Lower leg skin (tissue), 4 donors: ENCODE data around the gene MPP3. TPM values are rescaled to one million over a fixed set of nuclear protein-coding genes. Genes with fewer than 3 reads are reported as not detected.

ENCODE experiments used
- DNase-seq, 2 donors: peaks; one replicate each; pipeline ENCODE4 v3.0.0-alpha.2; 2019; ENCODE audit warnings: low spot score in 2 of 2
- H3K4me3 ChIP-seq: fragments of 200-600 bp; sonication (generic); 2 replicates; pipeline ENCODE4 v1.5.1; 2017; ENCODE audit warnings: mild to moderate bottlenecking, low read depth; ENCODE audit not compliant: poor library complexity, severe bottlenecking
- CTCF ChIP-seq, 3 donors: fragments of 450-650 bp; IDR thresholded peaks; one replicate each; pipeline ENCODE4 v1.5.1; 2016; ENCODE audit warnings: antibody characterized with exemption in 3 of 3, mild to moderate bottlenecking in 3 of 3, moderate library complexity in 2 of 3
- POLR2A ChIP-seq, 2 donors: fragments of 450-650 bp; IDR thresholded peaks; one replicate each; pipeline ENCODE4 v1.6.1; 2016 to 2017; ENCODE audit warnings: antibody characterized with exemption in 2 of 2, mild to moderate bottlenecking in 1 of 2, moderate library complexity in 1 of 2
- WGBS, 2 donors: methylation state at CpG; one replicate each; pipeline ENCODE4 v1.1.5; 2018; 5-methylcytosine and 5-hydroxymethylcytosine counted together
- intact Hi-C: fragments of 100-400 bp; cut with DNase I; formaldehyde crosslinking; loops from one replicate; pipeline ENCODE4 v1.15.0; 2023; ENCODE audit warnings: low total_unique reads
- total RNA-seq, 4 donors: library from RNA; depleted of rRNA; stranded (reverse); fragments of >200 nt; gene quantifications; one replicate each; pipeline ENCODE4 v1.1.0, GENCODE V29; 2016

The MPP3 gene
- total RNA-seq, 4 donors from 2014 or later: 1.9 to 8.9 (median 6.3) TPM

- DNase-seq: no peak
- 77 to 79% methylated on average over 4 of the region's 4 CpGs for WGBS, 2 donors
- intact Hi-C loops: no loop called here
- no peak for TF ChIP-seq POLR2A (IDR thresholded peaks at IDR 0.05)
- TF ChIP-seq CTCF (IDR thresholded peaks at IDR 0.05): no peak
- H3K4me3 ChIP-seq: no peak overlapping the region
Measured at GRCh38 chr17:43864161-43864984, 31.4 kb upstream of the MPP3 start.

GRCh38 chr17:43861960-43862359 is 29.0 kb upstream of the MPP3 start:
- TF ChIP-seq POLR2A (IDR thresholded peaks at IDR 0.05): no peak
- no peak for TF ChIP-seq CTCF (IDR thresholded peaks at IDR 0.05)
- WGBS, 2 donors: 84 to 92% methylated on average over 4 to 9 of the region's 9 CpGs
- intact Hi-C loops: no loop called here
- no peak overlapping the region for H3K4me3 ChIP-seq
- no peak for DNase-seq

- H3K4me3 ChIP-seq: no peak overlapping the region
- intact Hi-C loops: no loop called here
- WGBS, 2 donors: 45 to 57% methylated on average over 9 of the region's 9 CpGs
- no peak for DNase-seq
- no peak for TF ChIP-seq POLR2A (IDR thresholded peaks at IDR 0.05)
- TF ChIP-seq CTCF (IDR thresholded peaks at IDR 0.05): no peak
Measured at GRCh38 chr17:43860927-43861622, 28.1 kb upstream of the MPP3 start.

- intact Hi-C loops: no loop called here
- DNase-seq: peak in 1 of 2 donors; percentile 46
- H3K4me3 ChIP-seq: no peak overlapping the region
- TF ChIP-seq POLR2A (IDR thresholded peaks at IDR 0.05) (no peak), CTCF (IDR thresholded peaks at IDR 0.05) (no peak)
- 77 to 93% methylated on average over 11 to 12 of the region's 12 CpGs for WGBS, 2 donors
Measured at GRCh38 chr17:43860077-43860725, 27.3 kb upstream of the MPP3 start.

GRCh38 chr17:43857957-43858600 is 25.1 kb upstream of the MPP3 start:
- TF ChIP-seq CTCF (IDR thresholded peaks at IDR 0.05): no peak
- no peak for TF ChIP-seq POLR2A (IDR thresholded peaks at IDR 0.05)
- no peak for DNase-seq
- WGBS, 2 donors: 62 to 71% methylated on average over 12 of the region's 12 CpGs
- no peak overlapping the region for H3K4me3 ChIP-seq
- intact Hi-C loops: no loop called here
